ENCODE data around the gene MTRFR.
"Not testable (repeated sequence)": the region's sequence is repeated elsewhere in the genome, so short reads cannot be mapped to it uniquely, and the experiment has no call there.

Gene MTRFR

DNA sequence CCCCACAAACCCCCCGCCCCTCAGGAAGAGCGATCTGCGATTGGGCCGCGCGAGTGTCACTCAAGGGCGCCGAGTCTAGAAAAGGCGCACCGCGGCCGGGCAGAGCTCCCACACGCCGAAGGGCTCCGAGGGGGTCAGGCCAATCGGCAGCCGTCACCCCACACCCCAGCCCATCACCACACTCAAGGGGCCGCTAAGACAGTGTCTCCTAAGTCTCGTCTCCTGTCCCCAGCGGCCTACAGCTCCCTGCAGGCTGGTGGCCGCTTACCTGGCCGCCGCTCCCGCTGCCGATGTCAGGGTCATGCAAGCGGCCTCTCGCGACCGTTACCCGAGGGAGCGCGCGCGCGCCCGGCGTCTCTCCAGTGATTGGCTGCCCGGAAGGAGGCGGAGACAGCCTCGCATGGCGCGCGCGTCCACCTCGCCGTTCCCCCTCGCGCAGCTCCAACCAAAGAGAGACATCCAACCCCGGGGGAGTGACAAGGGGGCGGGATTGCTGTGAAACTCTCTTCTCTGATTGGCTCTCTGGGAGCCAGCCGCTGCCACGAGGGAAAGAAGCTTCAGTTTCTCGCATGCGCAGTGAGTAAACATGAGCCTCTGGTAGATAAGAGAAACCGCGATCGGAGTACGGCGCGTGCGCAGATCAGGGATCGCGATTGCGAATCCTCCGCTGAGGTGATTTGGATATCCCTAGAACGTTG lies at the start of gene MTRFR, which contains the start of gene MPHOSPH9:
MTRFR (plus strand) TSS at position 630 of the 698 bp plus-strand sequence. CDS start 20,239 bp downstream, outside the sequence.
MPHOSPH9 (minus strand) TSS at position 335 of the 698 bp plus-strand sequence. CDS start 2,777 bp downstream, outside the sequence.
- peak; percentile 100 for DNase-seq

DNA sequence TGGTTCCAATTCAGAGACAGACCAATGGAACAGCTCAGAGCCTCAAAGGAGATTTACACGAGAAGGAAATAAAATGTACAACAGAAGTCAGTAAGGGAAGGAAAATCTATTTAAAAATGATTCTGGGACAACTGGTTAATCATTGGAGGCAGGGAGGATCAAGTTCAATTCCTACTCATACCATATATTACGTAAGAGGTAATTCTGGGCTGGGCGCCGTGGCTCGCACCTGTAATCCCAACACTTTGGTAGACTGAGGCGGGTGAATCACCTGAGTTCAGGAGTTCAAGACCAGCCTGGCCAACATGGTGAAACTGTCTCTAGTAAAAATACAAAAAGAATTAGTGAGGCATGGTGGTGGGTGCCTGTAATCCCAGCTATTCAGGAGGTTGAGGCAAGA lies 45.6 kb upstream of the MTRFR start:
- no peak for DNase-seq

DNA sequence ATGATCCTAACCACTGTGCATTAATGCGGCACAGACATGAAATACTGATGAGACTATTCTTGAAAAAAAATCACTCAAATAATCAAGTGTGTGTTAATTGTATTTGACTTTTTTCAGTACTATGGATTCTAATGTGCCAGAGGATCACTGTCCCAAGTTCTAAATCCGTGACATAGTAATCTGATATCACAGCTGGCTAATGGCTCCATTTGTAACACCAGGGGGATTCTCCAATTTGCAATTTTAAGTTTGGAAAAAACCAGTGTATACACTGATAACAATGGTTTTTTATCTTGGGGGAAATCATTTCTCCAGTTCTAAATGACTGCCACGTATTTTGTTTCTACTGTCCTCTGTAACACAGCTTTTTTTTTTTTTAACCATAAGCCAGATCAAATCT lies 33.3 kb upstream of the MTRFR start:
- no peak for DNase-seq

DNA sequence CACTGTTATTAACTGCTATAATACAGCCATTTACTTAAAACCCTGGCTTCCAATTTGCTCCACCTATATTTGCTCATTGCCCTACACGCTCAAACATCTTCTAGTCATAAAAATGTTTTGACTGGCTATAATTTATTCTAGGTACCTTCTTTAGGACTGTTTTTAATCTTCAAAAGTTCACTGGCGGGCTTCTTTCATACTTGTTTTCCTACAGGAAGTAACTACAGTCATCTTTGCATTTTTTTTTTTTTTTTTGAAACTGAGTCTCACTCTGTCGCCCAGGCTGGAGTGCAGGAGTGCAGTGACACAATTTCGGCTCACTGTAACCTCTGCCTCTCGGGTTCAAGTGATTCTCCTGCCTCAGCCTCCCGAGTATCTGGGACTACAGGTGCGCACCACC lies 32.8 kb upstream of the MTRFR start:
- peak; percentile 27 for DNase-seq

DNA sequence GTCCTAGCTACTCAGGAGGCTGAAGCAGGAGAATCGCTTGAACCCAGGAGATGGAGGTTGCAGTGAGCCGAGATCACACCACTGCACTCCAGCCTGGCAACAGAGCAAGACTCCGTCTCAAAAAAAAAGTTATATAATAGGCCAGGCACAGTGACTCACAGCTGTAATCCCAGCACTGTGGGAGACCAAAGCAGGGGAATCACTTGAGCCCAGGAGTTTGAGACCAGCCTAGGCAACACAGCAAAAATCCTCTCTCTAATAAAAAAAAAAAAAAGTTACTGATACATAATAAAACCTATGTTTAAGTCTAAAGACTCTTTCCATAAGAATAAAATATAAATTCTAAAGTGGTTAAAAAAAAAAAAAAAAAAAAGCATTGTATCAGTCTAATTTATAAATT lies 26.4 kb upstream of the MTRFR start:
- not testable (repeated sequence) for DNase-seq

DNA sequence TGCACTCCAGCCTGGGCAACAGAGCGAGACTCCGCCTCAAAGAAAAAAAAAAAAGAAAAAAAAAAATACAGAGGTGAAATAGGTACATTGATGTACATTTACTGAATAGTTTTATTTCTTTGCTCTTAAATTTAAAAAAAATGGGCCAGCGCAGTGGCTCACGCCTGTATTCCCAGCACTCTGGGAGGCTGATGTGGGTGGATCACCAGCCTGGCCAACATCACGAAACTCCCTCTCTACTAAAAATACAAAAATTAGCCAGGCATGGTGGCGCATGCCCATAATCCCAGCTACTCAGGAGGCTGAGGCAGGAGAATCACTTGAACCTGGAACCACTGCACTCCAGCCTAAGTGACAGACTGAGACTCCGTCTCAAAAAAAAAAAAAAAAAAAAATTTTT lies 25.4 kb upstream of the MTRFR start:
- DNase-seq, result not testable (repeated sequence)

DNA sequence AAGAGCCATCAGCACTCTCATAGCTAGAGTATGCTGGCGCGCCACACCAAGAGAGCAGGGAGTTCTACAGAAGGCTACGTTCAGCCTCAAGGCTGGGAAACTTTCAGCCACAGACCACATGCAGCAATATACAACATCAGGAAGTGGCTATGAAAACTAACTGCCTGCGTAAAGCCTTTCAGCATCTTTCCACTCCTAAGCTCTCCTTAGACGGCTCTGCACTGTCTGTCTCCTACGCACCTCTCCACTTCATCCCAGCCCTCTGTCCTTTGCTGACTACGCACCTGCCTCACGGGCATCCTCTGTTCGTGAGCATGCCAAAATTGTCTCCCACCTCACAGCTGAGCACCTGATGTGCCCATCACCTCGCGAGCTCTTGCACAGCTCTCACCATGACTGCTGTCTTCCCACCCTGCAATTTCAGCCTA lies 10.0 kb upstream of the MTRFR start:
- peak; percentile 74 for DNase-seq

DNA sequence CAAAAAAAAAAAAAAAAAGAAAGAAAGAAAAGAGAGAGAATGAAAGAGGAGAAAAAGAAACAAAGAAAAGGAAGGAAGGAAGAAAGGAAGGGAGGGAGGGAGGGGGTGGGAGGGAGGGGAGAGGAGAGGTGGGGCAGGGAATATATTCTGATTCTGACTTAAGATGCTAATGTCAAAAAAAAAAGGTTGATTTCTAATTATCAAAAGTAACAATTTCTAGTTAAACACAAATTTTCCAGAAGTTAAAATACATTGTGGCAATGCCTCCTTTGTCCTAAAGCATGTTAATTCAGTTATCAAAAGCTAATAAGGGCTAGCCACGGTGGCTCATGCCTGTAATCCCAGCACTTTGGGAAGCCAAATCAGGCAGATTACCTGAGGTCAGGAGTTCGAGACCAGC lies 7.8 kb upstream of the MTRFR start:
- DNase-seq, result no peak

DNA sequence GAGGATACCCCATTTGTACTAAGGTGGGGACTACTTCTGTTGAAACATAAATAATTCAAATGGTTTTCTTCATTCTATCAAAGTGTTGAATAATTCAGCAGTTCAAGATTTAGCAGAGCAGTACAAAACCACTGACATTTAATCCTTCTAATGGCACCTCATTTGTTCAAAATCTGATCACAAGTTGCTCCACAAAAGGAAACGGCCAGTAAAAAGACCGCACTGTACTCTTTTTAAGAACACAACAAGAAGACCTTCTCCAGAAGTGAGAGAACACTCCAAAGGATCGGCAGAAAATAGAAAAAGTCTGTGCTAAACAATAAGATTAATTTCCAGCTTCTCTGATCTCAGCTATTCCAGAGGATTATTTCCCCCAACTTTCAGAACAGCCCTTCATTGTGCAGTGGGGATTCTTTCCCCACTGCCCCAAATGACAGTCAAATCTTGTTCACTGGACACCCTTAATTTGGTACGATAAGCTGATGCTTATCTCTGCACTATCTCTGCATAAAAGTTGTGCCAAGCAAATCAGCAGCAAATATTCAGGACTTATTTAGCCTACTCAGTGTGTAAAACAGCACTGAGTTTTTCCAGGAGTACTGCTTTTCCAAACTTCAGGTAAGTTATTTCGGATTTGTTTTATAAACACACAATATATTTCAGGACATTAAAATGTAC lies 5.5 kb upstream of the MTRFR start:
- no peak for DNase-seq

DNA sequence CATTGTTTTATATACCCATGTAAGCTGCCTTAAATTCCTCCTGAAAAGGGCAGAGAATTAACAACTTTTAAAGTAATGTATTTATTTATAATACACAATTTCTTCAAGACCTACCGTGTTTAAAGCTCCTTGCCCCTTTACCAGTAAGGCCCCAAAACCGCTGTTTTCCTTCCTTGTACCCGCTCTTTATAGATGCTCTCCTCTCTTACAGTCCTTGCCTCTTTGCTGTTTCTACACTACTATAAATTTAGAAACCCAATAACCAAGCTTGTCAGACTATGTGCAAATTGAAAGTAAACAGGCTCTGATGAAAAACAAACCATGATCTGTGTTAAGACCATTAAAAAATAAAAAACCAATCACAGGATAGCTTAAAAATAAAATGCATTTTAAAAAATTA lies 4.2 kb upstream of the MTRFR start:
- DNase-seq, result no peak

DNA sequence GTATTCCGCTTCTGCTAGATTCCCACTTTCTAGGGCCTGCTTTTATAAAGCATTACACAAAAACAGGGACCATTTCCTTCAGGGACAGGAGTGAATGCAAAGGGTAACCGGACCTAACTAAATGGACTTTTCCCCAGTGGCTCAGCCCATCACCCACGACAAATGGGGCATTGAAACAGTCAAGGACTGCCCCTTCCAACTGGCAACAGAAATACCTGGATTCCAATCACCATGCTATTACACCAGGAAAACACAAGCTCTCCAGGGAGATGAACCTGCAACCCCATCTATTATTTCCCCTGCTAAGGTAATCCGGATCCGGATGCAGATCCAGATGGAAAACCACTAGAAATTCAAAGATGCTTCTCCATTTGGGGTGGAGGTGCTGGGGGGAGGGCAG lies 1.3 kb upstream of the MTRFR start:
- no peak for DNase-seq

DNA sequence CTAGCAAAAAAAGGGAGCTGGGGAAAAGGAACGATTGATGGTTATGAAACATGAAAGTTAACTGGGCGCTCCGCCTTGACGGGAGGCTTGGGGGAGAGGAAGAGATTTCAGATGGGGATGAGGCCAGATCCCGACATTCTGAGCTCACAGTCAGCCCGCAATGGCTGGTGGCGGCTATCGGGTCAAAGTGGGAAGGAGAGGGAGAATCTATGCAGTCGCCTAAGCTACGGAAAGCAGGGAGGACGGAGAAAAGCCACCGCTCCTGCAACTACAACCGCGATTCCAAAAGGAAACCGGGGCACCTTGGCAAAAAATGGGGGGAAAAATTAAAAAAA lies 797 bp upstream of the MTRFR start:
- DNase-seq, result no peak

DNA sequence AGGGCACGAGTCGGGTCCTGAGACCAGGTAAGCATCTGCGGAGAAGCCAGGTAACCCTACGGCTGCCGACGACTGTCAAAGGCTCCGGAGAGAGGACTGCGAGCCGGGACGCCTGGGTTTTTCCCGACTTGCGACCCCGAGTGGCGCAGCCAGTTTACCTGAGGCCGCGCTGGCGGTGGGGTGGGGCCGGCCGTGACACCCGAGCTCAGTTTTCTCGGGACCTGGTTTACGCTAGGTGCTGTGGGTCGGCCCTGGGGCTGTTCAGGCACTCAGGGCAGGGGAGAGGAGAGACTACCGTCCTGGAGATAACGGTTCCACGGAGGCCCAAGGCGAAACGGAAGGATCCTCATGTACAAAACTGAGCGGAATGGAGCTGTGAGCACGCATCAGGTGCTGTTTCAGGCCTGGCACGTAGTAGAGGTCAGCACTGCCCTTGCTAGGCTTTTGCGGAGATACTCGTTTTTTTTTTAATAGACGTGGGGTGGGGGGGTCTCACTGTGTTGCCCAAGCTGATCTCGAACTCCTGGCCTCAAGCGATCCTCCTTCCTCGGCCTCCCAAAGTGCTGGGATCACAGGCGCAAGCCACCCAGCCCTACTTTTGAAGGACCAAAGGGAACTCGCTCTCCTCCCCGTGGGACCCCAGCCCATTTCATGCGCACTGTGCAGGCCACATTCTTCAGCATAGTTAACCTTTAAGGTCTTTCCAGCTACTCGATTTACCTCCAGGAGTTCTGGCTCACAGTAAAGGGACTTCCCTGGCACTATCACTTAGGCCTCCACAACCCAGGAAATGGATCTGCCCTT lies 471 bp downstream of the MTRFR start:
- no peak for DNase-seq

DNA sequence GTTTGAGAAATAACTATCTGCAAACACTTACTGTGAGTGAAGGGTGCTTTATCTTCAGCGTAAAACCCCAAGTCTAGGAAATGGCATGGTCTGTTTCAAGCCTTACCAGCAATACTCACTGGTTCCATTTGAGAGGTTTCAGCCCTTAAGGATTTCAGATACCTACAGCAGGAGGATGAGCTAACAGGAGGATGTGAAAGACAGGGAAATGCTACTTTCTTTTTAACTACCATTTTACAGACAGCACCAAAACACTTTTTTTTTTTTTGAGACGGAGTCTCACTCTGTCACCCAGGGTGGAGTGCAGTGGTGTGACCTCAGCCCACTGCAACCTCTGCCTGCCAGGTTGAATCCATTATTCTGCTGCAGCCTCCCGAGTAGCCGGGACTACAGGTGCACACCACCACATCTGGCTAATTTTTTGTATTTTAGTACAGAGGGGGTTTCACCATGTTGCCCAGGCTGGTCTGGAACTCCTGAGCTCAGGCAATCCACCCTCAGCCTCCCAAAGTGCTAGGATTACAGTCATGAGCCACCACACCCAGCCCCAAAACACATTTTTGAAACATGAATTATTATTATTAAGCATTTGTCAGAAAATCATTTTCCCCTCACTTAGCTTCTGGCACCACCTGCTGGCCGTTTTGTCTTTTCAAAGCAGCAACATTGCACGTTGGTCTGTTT lies 4.6 kb downstream of the MTRFR start:
- DNase-seq, result peak; percentile 73

DNA sequence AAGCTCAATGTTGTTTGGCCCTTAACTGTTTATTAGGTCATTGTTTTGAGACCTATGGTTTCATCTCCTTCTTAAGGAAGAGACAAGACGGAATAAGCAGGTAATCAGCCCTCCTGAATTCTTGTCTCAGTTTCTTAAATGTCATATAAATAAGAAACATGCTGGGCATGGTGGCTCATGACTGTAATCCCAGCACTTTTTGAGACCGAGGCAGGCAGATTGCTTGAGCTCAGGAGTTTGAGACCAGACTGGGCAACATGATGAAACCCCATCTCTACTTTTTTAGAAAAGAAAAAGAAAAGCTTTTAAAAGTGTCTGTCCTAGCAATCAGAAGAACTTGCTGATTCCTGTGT lies 5.1 kb downstream of the MTRFR start:
- DNase-seq, result no peak

DNA sequence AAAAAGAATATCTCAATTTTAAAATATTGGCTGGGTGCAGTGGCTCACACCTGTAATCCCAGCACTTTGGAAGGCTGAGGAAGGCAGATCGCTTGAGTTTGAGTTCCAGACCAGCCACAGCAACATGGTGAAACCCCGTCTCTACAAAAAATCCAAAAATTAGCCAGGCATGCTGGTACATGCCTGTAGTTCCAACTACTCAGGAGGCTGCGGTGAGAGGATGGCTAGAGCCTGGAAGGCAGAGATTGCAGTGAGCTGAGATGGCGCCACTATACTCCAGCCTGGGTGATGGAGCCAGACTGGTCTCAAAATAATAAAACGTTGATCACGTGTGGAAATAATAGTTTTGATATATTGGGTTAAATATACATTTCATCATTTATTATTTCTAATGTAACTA lies 5.7 kb downstream of the MTRFR start:
- no peak for DNase-seq

DNA sequence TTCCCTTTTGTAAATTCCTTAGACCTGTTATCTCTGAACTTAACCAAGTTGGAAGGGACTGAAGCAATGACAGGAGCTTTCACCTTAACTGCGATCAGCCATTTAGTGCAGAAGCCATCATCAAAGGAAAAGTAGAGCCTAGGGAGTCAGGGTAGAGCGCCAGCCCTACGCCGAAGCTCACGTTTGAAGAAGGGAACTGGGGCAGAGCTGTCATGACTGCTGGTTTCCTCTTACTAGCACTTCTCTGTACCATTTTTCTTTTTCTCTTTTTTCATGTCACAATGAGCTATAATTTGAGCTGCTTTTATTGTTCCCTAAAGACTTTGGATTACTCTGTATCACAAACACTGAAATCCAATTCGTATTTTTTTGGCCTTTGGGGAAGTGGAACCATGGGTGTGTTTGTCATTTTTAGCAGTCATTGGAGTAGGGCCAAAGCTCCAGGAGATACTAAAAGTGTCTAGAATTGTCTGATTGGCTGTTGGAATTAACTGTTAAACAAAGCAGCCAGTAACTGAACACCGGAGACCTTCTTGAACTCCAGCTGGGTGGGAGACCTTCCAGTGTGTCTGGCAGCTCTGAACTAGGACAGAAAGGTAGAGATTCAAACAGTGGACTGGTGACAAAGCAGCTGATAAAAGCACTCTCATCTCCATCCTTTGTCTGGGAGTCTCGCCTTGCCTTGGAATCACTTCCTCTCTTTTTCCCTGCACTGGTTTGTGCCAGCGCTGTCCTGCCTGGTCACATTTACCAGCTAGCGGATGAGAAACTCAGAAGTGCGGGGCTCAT lies 9.1 kb downstream of the MTRFR start:
- no peak for DNase-seq

DNA sequence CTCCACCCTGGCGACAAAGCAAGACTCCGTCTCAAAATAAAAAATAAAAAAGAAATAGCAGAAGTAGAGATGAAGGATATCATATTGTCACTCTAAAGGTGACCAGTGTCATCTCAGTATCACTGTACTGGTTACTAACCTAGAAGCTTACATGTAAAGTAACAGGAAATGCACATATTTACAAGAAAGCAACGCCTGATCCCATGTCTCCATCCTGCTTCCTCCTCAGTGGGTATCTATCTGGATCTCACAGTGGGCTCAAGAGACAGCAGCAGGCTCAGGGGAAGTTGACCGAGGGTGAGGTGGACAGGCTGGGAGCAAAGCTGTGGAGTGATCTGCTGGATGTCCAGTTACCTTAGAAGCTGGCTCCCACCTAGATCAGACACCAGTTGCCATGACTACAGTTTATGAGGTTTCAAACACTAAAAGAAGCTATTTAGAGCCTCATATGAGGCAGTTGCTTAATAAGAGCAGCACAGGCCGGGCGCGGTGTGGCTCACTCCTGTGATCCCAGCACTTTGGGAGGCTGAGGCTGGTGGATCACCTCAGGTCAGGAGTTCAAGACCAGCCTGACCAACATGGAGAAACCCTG lies 10.5 kb downstream of the MTRFR start:
- DNase-seq, result no peak

DNA sequence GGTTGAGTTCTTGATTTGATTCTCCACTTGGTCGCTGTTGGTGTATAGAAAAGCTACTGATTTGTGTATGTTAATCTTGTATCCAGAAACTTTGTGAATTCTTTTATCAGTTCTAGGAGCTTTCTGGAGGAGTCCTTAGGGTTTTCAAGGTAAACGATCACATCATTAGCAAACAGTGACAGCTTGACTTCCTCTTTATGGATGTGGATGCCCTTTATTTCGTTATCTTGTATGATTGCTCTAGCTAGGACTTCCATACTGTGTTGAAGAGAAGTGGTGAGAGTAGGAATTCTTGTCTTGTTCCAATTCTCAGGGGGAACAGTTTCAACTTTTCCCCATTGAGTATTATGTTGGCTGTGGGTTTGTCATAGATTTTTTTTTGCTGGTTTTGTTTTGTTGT lies 12.4 kb downstream of the MTRFR start:
- no peak for DNase-seq

DNA sequence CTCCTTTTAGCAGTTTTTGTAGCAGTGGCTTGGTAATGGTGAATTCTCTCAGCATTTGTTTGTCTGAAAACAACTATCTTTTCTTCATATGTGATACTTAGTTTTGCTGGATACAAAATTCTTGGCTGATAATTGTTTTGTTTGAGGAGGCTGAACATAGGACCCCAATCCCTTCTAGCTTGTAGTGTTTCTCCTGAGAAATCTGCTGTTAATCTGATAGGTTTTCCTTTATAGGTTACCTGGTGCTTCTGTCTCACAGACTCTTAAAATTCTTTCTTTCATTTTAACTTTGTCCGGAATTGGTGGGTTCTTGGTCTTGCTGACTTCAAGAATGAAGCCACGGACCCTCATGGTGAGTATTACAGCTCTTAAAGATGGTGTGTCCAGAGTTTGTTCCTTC lies 14.9 kb downstream of the MTRFR start:
- DNase-seq, result not testable (repeated sequence)

DNA sequence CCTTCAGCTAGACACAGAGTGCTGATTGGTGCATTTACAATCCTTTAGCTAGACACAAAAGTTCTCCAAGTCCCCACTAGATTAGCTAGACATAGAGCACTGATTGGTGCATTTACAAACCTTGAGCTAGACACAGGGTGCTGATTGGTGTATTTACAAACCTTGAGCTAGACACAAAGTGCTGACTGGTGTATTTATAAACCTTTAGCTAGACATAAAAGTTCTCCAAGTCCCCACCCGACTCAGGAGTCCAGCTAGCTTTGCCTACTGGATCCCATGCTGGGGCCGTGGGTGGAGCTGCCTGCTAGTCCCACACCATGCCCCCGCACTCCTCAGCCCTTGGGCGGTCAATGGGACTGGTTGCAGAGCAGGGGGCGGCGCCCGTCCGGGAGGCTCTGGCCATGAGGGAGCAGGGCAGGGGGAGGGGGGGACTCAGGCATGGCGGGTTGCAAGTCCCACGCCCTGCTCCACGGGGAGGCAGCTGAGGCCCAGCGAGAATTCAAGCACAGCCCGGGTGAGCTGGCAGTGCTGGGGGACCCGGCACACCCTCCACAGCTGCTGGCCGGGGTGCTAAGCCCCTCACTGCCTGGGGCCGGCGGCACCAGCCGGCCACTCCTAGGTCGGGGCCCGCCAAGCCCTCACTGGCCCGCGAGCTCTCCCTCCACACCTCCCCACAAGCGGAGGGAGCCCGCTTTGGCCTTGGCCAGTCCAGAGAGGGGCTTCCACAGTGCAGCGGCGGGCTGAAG lies 15.9 kb downstream of the MTRFR start:
- DNase-seq, result not testable (repeated sequence)
